ENCODE measurements around the gene EAF1.

EAF1 gene

GRCh38 chr3:15430624-15431023, 3.2 kb downstream of the EAF1 start:
- H2AFZ ChIP-seq (ENCODE audit: low read depth, low read length, severe bottlenecking), result no peak overlapping the region
- H3K9ac ChIP-seq (ENCODE audit: low read length), result no peak overlapping the region
- no peak overlapping the region for H3K4me3 ChIP-seq (ENCODE audit: insufficient read depth, low read length, poor library complexity, severe bottlenecking)
- H3K79me2 ChIP-seq (ENCODE audit: insufficient read depth, low read length), result peaks cover 59% of the 10 kb centered on the region
- peaks cover 23% of the 10 kb centered on the region for H3K36me3 ChIP-seq (ENCODE audit: low read length)
- no peaks in the 10 kb centered on the region for H3K9me3 ChIP-seq (ENCODE audit: insufficient read depth, low read length)
- H3K27ac ChIP-seq (ENCODE audit: low read depth, low read length), result no peak overlapping the region
- no peak overlapping the region for H3K4me2 ChIP-seq (ENCODE audit: low read depth, low read length, poor library complexity, severe bottlenecking)
- TF ChIP-seq CTCF (IDR thresholded peaks at IDR 0.05; ENCODE audit: insufficient read depth, low read length, poor library complexity, severe bottlenecking), result no peak
- TF ChIP-seq EZH2phosphoT487 (conservative IDR thresholded peaks at IDR 0.05; ENCODE audit: low read length), result no peak
- H4K20me1 ChIP-seq (ENCODE audit: low read depth, low read length), result peaks cover 4% of the 10 kb centered on the region; the same call in 1 of the 2 replicates
- H3F3A ChIP-seq (ENCODE audit: insufficient read depth), result no peaks in the 10 kb centered on the region
- H3K27me3 ChIP-seq (ENCODE audit: low read length), result no peaks in the 10 kb centered on the region
- H3K9me2 ChIP-seq (replicated peaks; ENCODE audit: insufficient read depth, low read length), result no peaks in the 10 kb centered on the region

GRCh38 chr3:15431256-15431837, 3.9 kb downstream of the EAF1 start:
- Histone ChIP-seq H3K9me2 (replicated peaks; ENCODE audit: insufficient read depth, low read length) (no peaks in the 10 kb centered on the region), H3K9ac (ENCODE audit: low read length) (no peak overlapping the region), H2AFZ (ENCODE audit: low read depth, low read length, severe bottlenecking) (no peak overlapping the region), H3F3A (ENCODE audit: insufficient read depth) (no peaks in the 10 kb centered on the region), H3K4me3 (ENCODE audit: insufficient read depth, low read length, poor library complexity, severe bottlenecking) (no peak overlapping the region), H4K20me1 (ENCODE audit: low read depth, low read length) (peaks cover 4% of the 10 kb centered on the region; the same call in 1 of the 2 replicates), H3K9me3 (ENCODE audit: insufficient read depth, low read length) (no peaks in the 10 kb centered on the region), H3K36me3 (ENCODE audit: low read length) (peaks cover 31% of the 10 kb centered on the region), H3K79me2 (ENCODE audit: insufficient read depth, low read length) (peaks cover 51% of the 10 kb centered on the region), H3K4me2 (ENCODE audit: low read depth, low read length, poor library complexity, severe bottlenecking) (no peak overlapping the region), H3K27me3 (ENCODE audit: low read length) (no peaks in the 10 kb centered on the region), H3K27ac (ENCODE audit: low read depth, low read length) (no peak overlapping the region)
- no peak for TF ChIP-seq CTCF (IDR thresholded peaks at IDR 0.05; ENCODE audit: insufficient read depth, low read length, poor library complexity, severe bottlenecking)
- no peak for TF ChIP-seq EZH2phosphoT487 (conservative IDR thresholded peaks at IDR 0.05; ENCODE audit: low read length)

- Histone ChIP-seq H3K9me3 (ENCODE audit: insufficient read depth, low read length) (no peaks in the 10 kb centered on the region), H3K27ac (ENCODE audit: low read depth, low read length) (no peak overlapping the region), H3K27me3 (ENCODE audit: low read length) (no peaks in the 10 kb centered on the region), H4K20me1 (ENCODE audit: low read depth, low read length) (peaks cover 4% of the 10 kb centered on the region; the same call in 1 of the 2 replicates), H2AFZ (ENCODE audit: low read depth, low read length, severe bottlenecking) (no peak overlapping the region), H3K79me2 (ENCODE audit: insufficient read depth, low read length) (peaks cover 30% of the 10 kb centered on the region), H3K4me3 (ENCODE audit: insufficient read depth, low read length, poor library complexity, severe bottlenecking) (no peak overlapping the region), H3K9ac (ENCODE audit: low read length) (no peak overlapping the region), H3K36me3 (ENCODE audit: low read length) (peaks cover 41% of the 10 kb centered on the region), H3K4me2 (ENCODE audit: low read depth, low read length, poor library complexity, severe bottlenecking) (no peak overlapping the region), H3K9me2 (replicated peaks; ENCODE audit: insufficient read depth, low read length) (no peaks in the 10 kb centered on the region), H3F3A (ENCODE audit: insufficient read depth) (no peaks in the 10 kb centered on the region)
- TF ChIP-seq EZH2phosphoT487 (conservative IDR thresholded peaks at IDR 0.05; ENCODE audit: low read length), result no peak
- no peak for TF ChIP-seq CTCF (IDR thresholded peaks at IDR 0.05; ENCODE audit: insufficient read depth, low read length, poor library complexity, severe bottlenecking)
Measured at GRCh38 chr3:15433531-15433930, 6.1 kb downstream of the EAF1 start.

Measured in SU-DHL-6 (cell line).